Measurements from ENCODE around the gene TMEM91. TPM values are rescaled to one million over a fixed set of nuclear protein-coding genes. Genes with fewer than 3 reads are reported as not detected.
"Not testable (repeated sequence)": the region's sequence is repeated elsewhere in the genome, so short reads cannot be mapped to it uniquely, and the experiment has no call there.

The TMEM91 gene
- total RNA-seq, 1 donor from 2014 or later: 14.3 TPM

DNA sequence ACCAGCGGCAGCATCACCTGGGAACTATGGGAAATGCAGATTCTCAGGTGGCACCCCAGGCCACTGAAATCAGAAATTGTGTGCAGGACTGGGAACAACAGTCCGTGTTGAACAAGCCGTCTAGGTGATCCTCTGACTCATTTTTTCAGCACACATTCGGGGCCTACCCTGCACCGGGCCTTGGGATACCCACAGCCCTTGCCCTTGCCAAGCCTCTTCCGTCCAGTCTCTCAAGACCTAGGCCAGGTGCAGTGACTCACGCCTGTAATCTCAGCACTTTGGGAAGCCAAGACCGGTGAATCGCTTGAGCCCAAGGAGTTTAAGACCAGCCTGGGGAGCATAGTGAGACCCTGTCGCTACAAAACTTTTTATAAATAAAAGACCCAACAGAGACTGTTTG is 40.9 kb upstream of the TMEM91 start:
- Mint-ChIP-seq H3K27me3 (peaks cover 3% of the 10 kb centered on the region), H3K9me3 (ENCODE audit: low read depth) (no peaks in the 10 kb centered on the region), H3K4me1 (ENCODE audit: low read depth) (no peaks in the 10 kb centered on the region), H3K4me3 (ENCODE audit: low read depth) (no peak overlapping the region), H3K27ac (no peak overlapping the region), H3K36me3 (ENCODE audit: insufficient read depth) (no peaks in the 10 kb centered on the region)
- no peak for DNase-seq (ENCODE audit: low spot score, unreplicated experiment)
- TF ChIP-seq, protein P1, sequence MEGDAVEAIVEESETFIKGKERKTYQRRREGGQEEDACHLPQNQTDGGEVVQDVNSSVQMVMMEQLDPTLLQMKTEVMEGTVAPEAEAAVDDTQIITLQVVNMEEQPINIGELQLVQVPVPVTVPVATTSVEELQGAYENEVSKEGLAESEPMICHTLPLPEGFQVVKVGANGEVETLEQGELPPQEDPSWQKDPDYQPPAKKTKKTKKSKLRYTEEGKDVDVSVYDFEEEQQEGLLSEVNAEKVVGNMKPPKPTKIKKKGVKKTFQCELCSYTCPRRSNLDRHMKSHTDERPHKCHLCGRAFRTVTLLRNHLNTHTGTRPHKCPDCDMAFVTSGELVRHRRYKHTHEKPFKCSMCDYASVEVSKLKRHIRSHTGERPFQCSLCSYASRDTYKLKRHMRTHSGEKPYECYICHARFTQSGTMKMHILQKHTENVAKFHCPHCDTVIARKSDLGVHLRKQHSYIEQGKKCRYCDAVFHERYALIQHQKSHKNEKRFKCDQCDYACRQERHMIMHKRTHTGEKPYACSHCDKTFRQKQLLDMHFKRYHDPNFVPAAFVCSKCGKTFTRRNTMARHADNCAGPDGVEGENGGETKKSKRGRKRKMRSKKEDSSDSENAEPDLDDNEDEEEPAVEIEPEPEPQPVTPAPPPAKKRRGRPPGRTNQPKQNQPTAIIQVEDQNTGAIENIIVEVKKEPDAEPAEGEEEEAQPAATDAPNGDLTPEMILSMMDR (IDR thresholded peaks at IDR 0.05; ENCODE audit: unreplicated experiment): no peak

DNA sequence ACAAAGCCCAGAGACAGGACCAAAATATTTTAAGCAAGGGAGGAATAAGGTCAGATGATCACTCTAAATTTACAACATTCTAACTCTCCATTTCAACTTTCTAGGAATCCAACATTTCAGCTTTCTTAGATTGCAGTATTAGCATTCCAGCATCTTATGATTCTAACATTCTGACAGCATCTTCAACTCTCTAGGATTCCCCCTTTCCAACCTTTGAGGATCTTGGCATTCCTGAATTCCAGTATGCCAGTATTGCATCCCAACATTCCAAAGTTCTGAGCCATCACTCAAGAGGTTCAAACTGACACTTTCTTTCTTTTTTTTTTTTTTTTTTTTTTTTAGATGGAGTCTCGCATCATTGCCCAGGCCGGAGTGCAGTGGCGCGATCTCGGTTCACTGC is 36.4 kb upstream of the TMEM91 start:
- no peak for DNase-seq (ENCODE audit: low spot score, unreplicated experiment)
- no peaks in the 10 kb centered on the region for H3K9me3 Mint-ChIP-seq (ENCODE audit: low read depth)
- TF ChIP-seq, protein P1 (IDR thresholded peaks at IDR 0.05; ENCODE audit: unreplicated experiment): no peak
- no peak overlapping the region for H3K4me3 Mint-ChIP-seq (ENCODE audit: low read depth)
- H3K27ac Mint-ChIP-seq: no peak overlapping the region
- no peaks in the 10 kb centered on the region for H3K36me3 Mint-ChIP-seq (ENCODE audit: insufficient read depth)
- no peaks in the 10 kb centered on the region for H3K4me1 Mint-ChIP-seq (ENCODE audit: low read depth)
- H3K27me3 Mint-ChIP-seq: no peaks in the 10 kb centered on the region

DNA sequence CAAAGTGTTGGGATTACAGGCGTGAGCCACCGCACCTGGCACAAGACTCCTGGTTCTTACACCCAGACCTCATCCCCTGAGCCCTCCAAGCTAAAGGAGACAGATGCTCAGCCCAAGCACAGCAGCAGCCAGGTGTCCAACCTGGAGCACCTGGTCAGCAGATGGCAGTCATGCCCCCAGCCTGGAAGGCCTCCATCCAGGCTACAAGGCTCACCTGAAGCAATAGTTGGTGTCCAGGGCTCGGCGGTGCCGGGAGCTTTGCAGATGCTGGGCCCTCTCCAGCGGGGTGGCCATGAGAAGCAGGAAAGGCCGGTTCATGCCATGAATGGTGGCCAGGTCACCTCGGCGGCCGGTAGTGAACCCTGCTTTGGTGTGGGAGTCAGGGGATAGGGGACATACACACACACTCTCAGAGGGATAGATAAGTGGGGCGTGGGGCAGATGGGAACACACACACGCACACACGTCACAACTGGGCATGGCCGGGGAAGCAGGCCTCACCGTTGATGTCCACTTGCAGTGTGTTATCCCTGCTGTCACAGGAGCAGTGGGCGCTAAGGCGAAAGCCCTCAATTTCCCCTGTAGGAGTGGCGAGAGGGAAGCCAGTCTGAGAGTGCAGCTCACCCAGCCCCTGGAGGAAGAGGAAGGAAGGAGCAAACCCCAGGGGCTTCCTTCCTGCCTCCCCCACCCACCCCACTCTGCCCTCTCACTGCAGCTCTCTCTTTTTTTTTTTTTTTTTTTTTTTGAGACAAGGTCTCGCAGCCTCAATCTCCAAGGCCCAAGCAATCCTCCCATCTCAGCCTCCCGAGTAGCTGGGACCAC is 34.5 kb upstream of the TMEM91 start:
- no peaks in the 10 kb centered on the region for H3K9me3 Mint-ChIP-seq (ENCODE audit: low read depth)
- TF ChIP-seq, protein P1 (IDR thresholded peaks at IDR 0.05; ENCODE audit: unreplicated experiment): no peak
- peak overlapping the region; percentile 64 for H3K27ac Mint-ChIP-seq
- H3K36me3 Mint-ChIP-seq (ENCODE audit: insufficient read depth): no peaks in the 10 kb centered on the region
- DNase-seq (ENCODE audit: low spot score, unreplicated experiment): no peak
- no peaks in the 10 kb centered on the region for H3K4me1 Mint-ChIP-seq (ENCODE audit: low read depth)
- H3K4me3 Mint-ChIP-seq (ENCODE audit: low read depth): no peak overlapping the region
- H3K27me3 Mint-ChIP-seq: no peaks in the 10 kb centered on the region

DNA sequence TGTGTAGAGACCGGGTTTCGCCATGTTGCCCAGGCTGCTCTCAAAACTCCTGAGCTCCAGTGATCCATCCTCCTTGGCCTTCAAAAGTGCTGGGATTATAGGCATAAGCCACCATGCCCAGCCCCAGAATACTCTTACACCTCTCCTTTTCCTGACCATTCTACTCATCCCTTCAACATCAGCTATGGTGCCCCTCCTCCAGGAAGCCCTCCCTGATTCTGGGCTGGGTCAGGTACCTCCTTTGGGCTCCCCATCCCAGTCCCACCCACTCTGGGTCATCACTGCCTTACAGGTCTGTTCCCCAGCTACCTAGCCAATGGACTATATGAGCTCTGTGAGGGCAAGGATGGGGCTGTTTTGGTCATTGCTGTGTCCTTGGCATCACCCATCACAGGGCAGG is 32.2 kb upstream of the TMEM91 start:
- peaks cover 4% of the 10 kb centered on the region for H3K27me3 Mint-ChIP-seq
- H3K36me3 Mint-ChIP-seq (ENCODE audit: insufficient read depth): no peaks in the 10 kb centered on the region
- TF ChIP-seq, protein P1 (IDR thresholded peaks at IDR 0.05; ENCODE audit: unreplicated experiment): no peak
- no peak overlapping the region for H3K4me3 Mint-ChIP-seq (ENCODE audit: low read depth)
- H3K27ac Mint-ChIP-seq: no peak overlapping the region
- H3K4me1 Mint-ChIP-seq (ENCODE audit: low read depth): no peaks in the 10 kb centered on the region
- DNase-seq (ENCODE audit: low spot score, unreplicated experiment): no peak
- H3K9me3 Mint-ChIP-seq (ENCODE audit: low read depth): no peaks in the 10 kb centered on the region

DNA sequence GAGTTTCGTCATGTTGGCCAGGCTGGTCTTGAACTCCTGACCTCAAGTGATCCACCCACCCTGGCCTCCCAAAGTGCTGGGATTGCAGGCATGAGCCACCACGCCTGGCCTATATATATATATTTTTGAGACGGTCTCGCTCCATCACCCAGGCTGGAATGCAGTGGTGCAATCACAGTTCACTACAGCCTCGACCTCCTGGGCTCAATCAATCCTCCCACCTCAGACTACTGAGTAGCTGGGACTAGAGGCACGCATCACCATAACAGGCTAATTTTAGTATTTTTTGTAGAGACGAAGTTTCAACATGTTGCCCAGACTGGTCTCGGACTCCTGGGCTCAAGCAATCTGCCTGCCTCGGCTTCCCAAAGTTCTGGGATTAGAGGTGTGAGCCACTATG is 29.4 kb upstream of the TMEM91 start:
- not testable (repeated sequence) for H3K27ac Mint-ChIP-seq; H3K9me3 Mint-ChIP-seq (ENCODE audit: low read depth); H3K4me3 Mint-ChIP-seq (ENCODE audit: low read depth); H3K4me1 Mint-ChIP-seq (ENCODE audit: low read depth); H3K36me3 Mint-ChIP-seq (ENCODE audit: insufficient read depth); DNase-seq (ENCODE audit: low spot score, unreplicated experiment)
- peaks cover 27% of the 10 kb centered on the region for H3K27me3 Mint-ChIP-seq
